GM12892 (cell line): ENCODE data around the gene DNM3.

Source experiments
- POLR2A ChIP-seq: IDR thresholded peaks from 2 replicates; pipeline ENCODE4 v1.6.1; 2011; ENCODE audit warnings: low read depth, low read length, control low read depth
- POLR2AphosphoS5 ChIP-seq: IDR thresholded peaks from 2 replicates; pipeline ENCODE4 v1.6.1; 2011; ENCODE audit warnings: low read depth, low read length, control low read depth
- TAF1 ChIP-seq: IDR thresholded peaks from 2 replicates; pipeline ENCODE4 v1.6.1; 2011; ENCODE audit warnings: low read depth, mild to moderate bottlenecking, control low read depth, low read length, borderline replicate concordance

- no peak for TF ChIP-seq POLR2AphosphoS5
- no peak for TF ChIP-seq POLR2A
- no peak for TF ChIP-seq TAF1
These were observed 292.9 kb downstream of the DNM3 start for GRCh38 chr1:172134087-172134731.
